Osteoblast (primary cell): ENCODE data around the gene PHYHD1. TPM values are rescaled to one million over a fixed set of nuclear protein-coding genes. Genes with fewer than 3 reads are reported as not detected.
"Not testable (repeated sequence)": the region's sequence is repeated elsewhere in the genome, so short reads cannot be mapped to it uniquely, and the experiment has no call there.

Experiments
- DNase-seq: peaks from one replicate; pipeline ENCODE4 v3.0.0; 2011; ENCODE audit warnings: low spot score, mixed read lengths; ENCODE audit not compliant: insufficient read length; ENCODE audit errors: missing footprints
- H2AFZ ChIP-seq: 2 replicates; pipeline ENCODE4 v1.6.0; 2011; ENCODE audit warnings: mild to moderate bottlenecking, low read length
- H3K27ac ChIP-seq: 2 replicates; pipeline ENCODE4 v1.5.1; 2011; ENCODE audit warnings: mild to moderate bottlenecking, low read depth, low read length, moderate library complexity
- H3K27me3 ChIP-seq: 2 replicates; pipeline ENCODE4 v1.6.0; 2012; ENCODE audit warnings: mild to moderate bottlenecking, control low read depth, inconsistent platforms, low read length, moderate library complexity; ENCODE audit not compliant: insufficient read depth
- H3K36me3 ChIP-seq: 2 replicates; pipeline ENCODE4 v1.5.1; 2011; ENCODE audit warnings: mild to moderate bottlenecking, low read length, control low read depth, moderate library complexity; ENCODE audit not compliant: insufficient read depth
- H3K4me1 ChIP-seq: 2 replicates; pipeline ENCODE4 v1.5.1; 2011; ENCODE audit warnings: mild to moderate bottlenecking, low read length, control low read depth, moderate library complexity; ENCODE audit not compliant: insufficient read depth
- H3K4me2 ChIP-seq: 2 replicates; pipeline ENCODE4 v1.6.0; 2011; ENCODE audit warnings: mild to moderate bottlenecking, low read length; ENCODE audit not compliant: insufficient read depth
- H3K4me3 ChIP-seq: fragments of 200-600 bp; sonication (generic); 3 replicates; pipeline ENCODE4 v1.5.1; 2012; ENCODE audit warnings: mild to moderate bottlenecking, low read length, inconsistent platforms; ENCODE audit not compliant: insufficient read depth
- H3K79me2 ChIP-seq: 2 replicates; pipeline ENCODE4 v1.6.0; 2012; ENCODE audit warnings: mild to moderate bottlenecking, low read length, control low read depth, inconsistent platforms; ENCODE audit not compliant: insufficient read depth
- H3K9me3 ChIP-seq: 2 replicates; pipeline ENCODE4 v1.5.1; 2011; ENCODE audit warnings: low read depth, low read length, control low read depth
- H4K20me1 ChIP-seq: 2 replicates; pipeline ENCODE4 v1.6.0; 2012; ENCODE audit warnings: mild to moderate bottlenecking, low read length, control low read depth; ENCODE audit not compliant: insufficient read depth
- CTCF ChIP-seq: IDR thresholded peaks from 2 replicates; pipeline ENCODE4 v1.5.1; 2011; ENCODE audit warnings: mild to moderate bottlenecking, low read depth, low read length, moderate library complexity; ENCODE audit errors: extremely low read depth
- total RNA-seq: library from RNA; depleted of rRNA; stranded (reverse); fragments of >200 nt; gene quantifications from 2 replicates; pipeline ENCODE4 v1.2.3, GENCODE V29; 2012

The PHYHD1 gene
- total RNA-seq, 1 donor = 7.6 TPM

DNA sequence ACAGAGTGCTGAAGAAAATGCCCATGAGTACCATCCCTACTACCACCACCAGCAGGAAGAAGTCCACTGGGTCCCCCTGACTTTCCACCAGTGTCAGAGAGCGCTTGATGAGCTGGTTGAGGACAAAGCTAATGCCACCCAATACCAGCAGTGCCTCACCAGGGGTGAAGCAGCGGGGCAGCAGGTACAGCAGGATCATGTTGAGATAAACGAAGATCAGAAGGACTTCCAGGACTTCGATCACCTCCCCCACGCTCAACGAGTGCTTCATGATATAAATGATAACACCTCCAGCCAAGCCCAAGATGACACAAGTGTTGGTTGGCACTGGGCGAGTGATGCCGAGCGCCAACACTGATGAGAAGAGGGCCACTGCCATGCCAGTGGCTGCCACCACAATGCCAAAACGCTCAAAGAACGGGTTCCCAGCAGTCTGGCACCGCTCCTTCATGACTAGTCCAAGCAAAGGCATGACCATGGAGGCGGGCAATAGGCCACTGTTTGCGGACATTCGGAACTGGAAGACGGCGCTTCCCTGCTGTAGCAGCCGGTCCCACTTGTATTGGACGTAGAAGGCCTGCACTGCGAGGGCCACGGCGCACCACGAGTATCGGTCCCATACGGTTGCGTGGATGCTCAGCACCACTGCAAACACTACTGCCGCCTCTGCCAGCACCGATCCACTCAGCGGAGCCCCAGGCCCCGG is 25.9 kb downstream of the PHYHD1 start:
- no peaks in the 10 kb centered on the region for H3K9me3 ChIP-seq
- peak; percentile 88 for DNase-seq
- peaks cover 21% of the 10 kb centered on the region for H3K79me2 ChIP-seq
- peak overlapping the region; percentile 96 for H3K27ac ChIP-seq
- peak overlapping the region; percentile 93 for H3K4me3 ChIP-seq
- H3K4me2 ChIP-seq = peak overlapping the region; percentile 83
- peaks cover 8% of the 10 kb centered on the region for H3K4me1 ChIP-seq
- no peak for TF ChIP-seq CTCF
- no peaks in the 10 kb centered on the region for H3K27me3 ChIP-seq
- peaks cover 15% of the 10 kb centered on the region for H3K36me3 ChIP-seq
- peaks cover 3% of the 10 kb centered on the region for H4K20me1 ChIP-seq
- peak overlapping the region; percentile 96 for H2AFZ ChIP-seq

- Histone ChIP-seq H3K79me2 (peaks cover 21% of the 10 kb centered on the region), H3K27me3 (no peaks in the 10 kb centered on the region), H3K4me1 (peaks cover 8% of the 10 kb centered on the region), H2AFZ (peak overlapping the region; percentile 96), H3K36me3 (peaks cover 15% of the 10 kb centered on the region), H3K4me2 (peak overlapping the region; percentile 83), H4K20me1 (peaks cover 3% of the 10 kb centered on the region), H3K27ac (peak overlapping the region; percentile 96), H3K4me3 (peak overlapping the region; percentile 93), H3K9me3 (no peaks in the 10 kb centered on the region)
- no peak for DNase-seq
- no peak for TF ChIP-seq CTCF
Measured at GRCh38 chr9:128947277-128947526, 26.4 kb downstream of the PHYHD1 start.

GRCh38 chr9:128947527-128948301 is 26.9 kb downstream of the PHYHD1 start, which contains the start of the genes DOLK and NUP188:
DOLK (minus strand) TSS chr9:128947603; CDS start chr9:128947303, 300 bp downstream.
NUP188 (plus strand) TSS chr9:128947699; CDS start chr9:128947720, 21 bp downstream.
- Histone ChIP-seq H2AFZ (peak within 1 kb of the TSS; percentile 96), H3K4me1 (peaks cover 8% of the 10 kb centered on the region), H3K27me3 (no peaks in the 10 kb centered on the region), H3K36me3 (peaks cover 17% of the 10 kb centered on the region), H3K27ac (peak within 1 kb of the TSS; percentile 96), H3K9me3 (no peaks in the 10 kb centered on the region), H3K79me2 (peaks cover 21% of the 10 kb centered on the region), H3K4me3 (peak within 1 kb of the TSS; percentile 93), H3K4me2 (peak within 1 kb of the TSS; percentile 83), H4K20me1 (peaks cover 3% of the 10 kb centered on the region)
- no peak for TF ChIP-seq CTCF
- DNase-seq = peak; percentile 99

DNA sequence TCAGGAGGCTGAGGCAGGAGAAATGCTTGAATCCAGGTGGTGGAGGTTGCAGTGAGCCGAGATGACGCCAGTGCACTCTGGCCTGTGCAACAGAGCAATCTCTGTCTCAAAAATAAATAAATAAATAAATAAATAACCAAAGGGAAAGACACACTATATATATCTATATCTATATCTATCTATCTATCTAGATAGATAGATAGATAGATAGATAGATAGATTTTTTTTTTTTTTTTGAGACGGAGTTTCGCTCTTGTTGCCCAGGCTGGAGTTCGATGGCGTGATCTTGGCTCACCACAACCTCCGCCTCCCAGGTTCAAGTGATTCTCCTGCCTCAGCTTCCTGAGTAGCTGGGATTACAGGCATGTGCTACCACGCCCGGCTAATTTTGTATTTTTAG is 40.6 kb downstream of the PHYHD1 start:
- H3K4me2 ChIP-seq, H4K20me1 ChIP-seq, H3K79me2 ChIP-seq, H3K27ac ChIP-seq, H2AFZ ChIP-seq, H3K4me3 ChIP-seq, H3K27me3 ChIP-seq, H3K4me1 ChIP-seq, DNase-seq, H3K9me3 ChIP-seq: not testable (repeated sequence)
- peaks cover 57% of the 10 kb centered on the region for H3K36me3 ChIP-seq
